WERI-Rb-1 (cell line): ENCODE measurements around the gene PKN2.

Experiments used
- DNase-seq: peaks from one replicate; pipeline ENCODE4 v3.0.0-alpha.2; 2020
- H3K27ac ChIP-seq: fragments of 250-450 bp; sonication (Bioruptor Pico); 2 replicates; pipeline ENCODE4 v1.5.1; 2020; ENCODE audit warnings: mild to moderate bottlenecking, moderate library complexity
- H3K27me3 ChIP-seq: fragments of 250-450 bp; sonication (Bioruptor Pico); 2 replicates; pipeline ENCODE4 v1.5.1; 2021; ENCODE audit warnings: mild to moderate bottlenecking, low read depth, moderate library complexity; ENCODE audit not compliant: insufficient read depth, severe bottlenecking
- H3K36me3 ChIP-seq: fragments of 250-450 bp; sonication (Bioruptor Pico); 2 replicates; pipeline ENCODE4 v1.5.1; 2020; ENCODE audit warnings: mild to moderate bottlenecking, moderate library complexity
- H3K4me3 ChIP-seq: 2 replicates; pipeline ENCODE4 v1.5.1; 2011; ENCODE audit warnings: low read depth, mild to moderate bottlenecking, control low read depth, low read length
- H3K9me3 ChIP-seq: fragments of 250-450 bp; sonication (Bioruptor Pico); 2 replicates; pipeline ENCODE4 v1.5.1; 2021; ENCODE audit warnings: mild to moderate bottlenecking, moderate library complexity; ENCODE audit not compliant: severe bottlenecking
- TF ChIP-seq, protein P1 (sequence below): IDR thresholded peaks from 2 replicates; pipeline ENCODE4 v1.5.1; 2011; ENCODE audit warnings: low read depth, mild to moderate bottlenecking, control low read depth, inconsistent platforms, low read length

Gene PKN2

DNA sequence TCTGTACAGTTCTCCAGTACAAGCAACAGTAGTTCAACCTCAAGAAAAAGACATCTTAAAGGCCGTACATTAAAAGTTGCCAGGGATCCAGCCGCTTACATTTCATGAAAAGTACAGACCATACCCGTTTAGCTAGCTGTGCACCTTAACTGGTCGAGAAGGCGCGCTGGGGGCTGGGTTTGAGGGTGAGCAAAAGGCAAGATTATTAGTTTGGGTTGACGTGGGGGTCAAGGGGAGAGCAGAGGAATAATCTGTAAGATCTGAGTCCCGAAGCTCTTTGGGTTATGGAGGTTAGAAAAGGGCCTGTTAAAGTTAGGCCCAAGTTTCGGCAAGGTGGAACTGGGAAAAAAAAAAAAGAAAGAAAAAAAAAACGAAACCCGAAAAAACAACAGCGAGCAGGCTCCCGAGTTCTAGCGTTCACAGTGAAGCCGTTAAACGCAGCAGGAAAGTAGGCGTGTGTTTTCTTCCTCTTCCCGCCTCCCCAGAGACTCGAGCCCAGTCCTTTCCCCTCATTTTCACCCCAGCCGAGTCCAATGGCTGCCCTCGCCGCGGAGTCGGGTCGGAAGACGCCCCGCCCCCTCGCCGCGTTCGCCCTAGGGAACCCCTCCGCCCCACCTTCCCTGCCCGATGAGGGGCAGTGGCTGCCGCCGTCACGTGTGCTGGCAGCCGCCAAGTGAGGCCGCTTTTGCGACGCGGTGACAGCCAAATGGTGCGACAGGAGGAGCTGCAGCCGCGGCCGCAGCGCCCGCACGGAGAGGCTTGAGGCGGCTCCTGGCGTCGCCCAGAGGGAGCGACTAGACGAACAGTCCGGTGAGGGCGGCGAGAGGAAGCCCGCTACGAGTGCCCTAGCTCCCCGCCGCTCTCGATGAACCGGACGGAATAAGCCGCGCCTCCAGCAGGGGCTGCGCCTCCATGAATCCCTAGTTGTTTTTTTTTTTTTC, at the start of gene PKN2:
Gene PKN2, plus strand, starts transcription at position 733 of the 941 bp plus-strand sequence. CDS start 308 bp downstream, outside the sequence.
- TF ChIP-seq, protein P1, sequence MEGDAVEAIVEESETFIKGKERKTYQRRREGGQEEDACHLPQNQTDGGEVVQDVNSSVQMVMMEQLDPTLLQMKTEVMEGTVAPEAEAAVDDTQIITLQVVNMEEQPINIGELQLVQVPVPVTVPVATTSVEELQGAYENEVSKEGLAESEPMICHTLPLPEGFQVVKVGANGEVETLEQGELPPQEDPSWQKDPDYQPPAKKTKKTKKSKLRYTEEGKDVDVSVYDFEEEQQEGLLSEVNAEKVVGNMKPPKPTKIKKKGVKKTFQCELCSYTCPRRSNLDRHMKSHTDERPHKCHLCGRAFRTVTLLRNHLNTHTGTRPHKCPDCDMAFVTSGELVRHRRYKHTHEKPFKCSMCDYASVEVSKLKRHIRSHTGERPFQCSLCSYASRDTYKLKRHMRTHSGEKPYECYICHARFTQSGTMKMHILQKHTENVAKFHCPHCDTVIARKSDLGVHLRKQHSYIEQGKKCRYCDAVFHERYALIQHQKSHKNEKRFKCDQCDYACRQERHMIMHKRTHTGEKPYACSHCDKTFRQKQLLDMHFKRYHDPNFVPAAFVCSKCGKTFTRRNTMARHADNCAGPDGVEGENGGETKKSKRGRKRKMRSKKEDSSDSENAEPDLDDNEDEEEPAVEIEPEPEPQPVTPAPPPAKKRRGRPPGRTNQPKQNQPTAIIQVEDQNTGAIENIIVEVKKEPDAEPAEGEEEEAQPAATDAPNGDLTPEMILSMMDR, result peak; percentile 36; the same call in 1 of the 2 replicates
- DNase-seq, result peak; percentile 98
- no peaks in the 10 kb centered on the region for H3K27me3 ChIP-seq

DNA sequence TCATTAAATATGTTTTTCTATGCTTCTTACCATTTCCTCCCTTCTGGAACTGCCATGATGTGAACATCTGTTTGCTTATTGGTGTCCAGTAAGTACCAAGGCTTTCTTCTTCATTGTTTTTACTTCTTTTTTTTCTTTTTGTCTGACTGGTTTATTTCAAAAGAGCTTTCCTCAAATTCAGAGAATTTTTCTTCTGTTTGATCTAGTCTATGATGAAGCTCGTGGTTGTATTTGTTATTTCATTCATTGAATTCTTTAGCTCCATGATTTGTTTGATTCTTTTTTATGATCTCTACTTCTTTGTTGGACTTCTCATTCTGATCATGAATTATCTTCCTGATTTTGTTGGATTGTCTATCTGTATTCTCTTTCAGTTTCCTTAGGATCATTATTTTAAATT, 49.5 kb upstream of the PKN2 start:
- H3K36me3 ChIP-seq, result no peaks in the 10 kb centered on the region
- DNase-seq, result no peak
- H3K27ac ChIP-seq, result no peak overlapping the region
- TF ChIP-seq, protein P1, result no peak
- H3K27me3 ChIP-seq, result no peaks in the 10 kb centered on the region
- no peak overlapping the region for H3K4me3 ChIP-seq
- H3K9me3 ChIP-seq, result peaks cover 2% of the 10 kb centered on the region

More for the DNA sequence above, at the start of gene PKN2:
- H3K9me3 ChIP-seq, result no peaks in the 10 kb centered on the region
- H3K36me3 ChIP-seq, result peaks cover 21% of the 10 kb centered on the region
- H3K4me3 ChIP-seq, result peak within 1 kb of the TSS; percentile 98
- peak within 1 kb of the TSS; percentile 96 for H3K27ac ChIP-seq

DNA sequence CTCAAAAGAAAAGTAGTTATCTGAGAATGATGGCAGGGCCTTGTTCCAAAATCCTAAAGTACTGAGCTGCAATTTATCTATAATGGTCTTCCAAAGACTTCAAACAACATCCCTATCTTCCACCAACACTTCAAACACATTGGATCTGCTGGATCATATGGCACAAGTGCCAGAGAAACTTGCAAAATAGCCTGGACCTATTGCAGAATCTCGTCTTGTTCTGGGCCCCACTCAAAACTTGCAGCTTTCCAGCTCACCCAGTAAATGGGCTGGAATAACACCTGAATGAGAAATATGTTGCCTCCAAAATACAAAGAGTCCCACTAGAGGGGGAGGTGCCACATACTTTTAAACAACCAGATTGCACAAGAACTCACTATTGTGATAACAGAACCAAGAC, 44.0 kb upstream of the PKN2 start:
- Histone ChIP-seq H3K4me3 (no peak overlapping the region), H3K27ac (no peak overlapping the region), H3K9me3 (peaks cover 2% of the 10 kb centered on the region), H3K36me3 (no peaks in the 10 kb centered on the region), H3K27me3 (no peaks in the 10 kb centered on the region)
- TF ChIP-seq, protein P1, result no peak
- DNase-seq, result no peak

DNA sequence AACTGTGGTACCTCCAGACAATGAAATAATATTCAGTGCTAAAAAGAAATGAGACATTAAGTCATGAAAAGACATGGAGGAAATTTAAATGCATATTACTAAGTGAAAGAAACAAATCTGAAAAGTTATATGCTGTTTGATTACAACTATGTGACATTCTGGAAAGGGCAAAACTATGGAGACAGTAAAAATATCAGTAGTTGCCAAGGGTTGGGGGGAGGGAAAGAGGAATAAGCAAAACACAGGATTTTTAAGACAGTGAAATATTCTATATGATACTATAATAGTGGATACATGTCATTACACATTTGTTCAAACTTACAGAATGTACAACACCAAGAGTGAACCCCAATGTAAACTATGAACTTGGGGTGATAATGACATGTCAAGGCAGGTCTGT, 38.2 kb upstream of the PKN2 start:
- Histone ChIP-seq H3K27me3 (no peaks in the 10 kb centered on the region), H3K27ac (no peak overlapping the region), H3K4me3 (no peak overlapping the region), H3K9me3 (no peaks in the 10 kb centered on the region), H3K36me3 (no peaks in the 10 kb centered on the region)
- no peak for DNase-seq
- TF ChIP-seq, protein P1, result no peak

DNA sequence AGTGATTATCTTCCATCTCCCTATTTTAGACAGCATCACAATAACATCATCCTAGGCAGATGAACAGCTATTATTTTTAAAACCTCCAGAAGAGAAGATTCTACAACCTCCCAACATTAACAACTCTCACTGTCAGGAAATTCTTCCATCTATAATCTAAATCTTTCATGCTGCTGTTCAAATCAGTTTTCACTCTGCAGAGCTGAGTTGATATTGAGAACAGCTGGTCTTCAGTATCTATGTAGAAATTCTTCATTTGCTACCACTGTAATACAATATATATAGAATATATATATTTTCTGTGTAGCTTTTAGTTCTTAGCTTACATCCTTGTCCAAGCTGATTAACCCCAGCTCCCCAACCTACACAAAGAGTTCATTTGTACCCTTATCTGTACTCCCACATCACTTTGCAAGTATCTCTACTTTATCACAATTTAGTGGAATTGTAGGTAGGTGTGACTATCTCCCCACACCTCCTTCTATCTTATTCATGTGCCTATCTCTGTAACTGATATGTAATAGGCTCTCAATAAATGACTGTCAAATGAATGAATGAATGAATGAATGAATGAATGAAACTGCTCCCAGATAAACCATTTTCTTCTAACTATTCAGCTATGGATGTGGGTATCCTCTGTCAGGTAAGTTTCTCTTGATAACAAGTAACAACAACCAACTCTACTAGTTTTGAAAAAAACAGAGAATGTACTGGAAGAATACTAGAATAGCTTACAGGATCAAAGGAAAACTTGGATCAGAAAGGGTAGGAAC, 37.4 kb upstream of the PKN2 start:
- Histone ChIP-seq H3K36me3 (no peaks in the 10 kb centered on the region), H3K4me3 (no peak overlapping the region), H3K27me3 (no peaks in the 10 kb centered on the region), H3K9me3 (no peaks in the 10 kb centered on the region), H3K27ac (no peak overlapping the region)
- no peak for DNase-seq
- TF ChIP-seq, protein P1, result no peak
